BE2C (cell line): Measurements from ENCODE around the gene TP53I11.

Source experiments
- DNase-seq: peaks from one replicate; pipeline ENCODE4 v3.0.0-alpha.2; 2020
- H3K27me3 ChIP-seq: fragments of 250-450 bp; sonication (Bioruptor Pico); 2 replicates; pipeline ENCODE4 v1.5.1; 2020; ENCODE audit warnings: mild to moderate bottlenecking
- H3K36me3 ChIP-seq: fragments of 250-450 bp; sonication (Bioruptor Pico); 2 replicates; pipeline ENCODE4 v1.5.1; 2020; ENCODE audit warnings: mild to moderate bottlenecking
- H3K4me1 ChIP-seq: fragments of 250-450 bp; sonication (Bioruptor Pico); 2 replicates; pipeline ENCODE4 v1.5.1; 2020
- H3K4me3 ChIP-seq: 2 replicates; pipeline ENCODE4 v1.5.1; 2011; ENCODE audit warnings: low read depth, low read length
- H3K9me3 ChIP-seq: fragments of 250-450 bp; sonication (Bioruptor Pico); 2 replicates; pipeline ENCODE4 v1.5.1; 2020
- TF ChIP-seq, protein P1 (sequence below): IDR thresholded peaks from 2 replicates; pipeline ENCODE4 v1.5.1; 2012; ENCODE audit warnings: mild to moderate bottlenecking, low read depth, low read length

The TP53I11 gene

DNA sequence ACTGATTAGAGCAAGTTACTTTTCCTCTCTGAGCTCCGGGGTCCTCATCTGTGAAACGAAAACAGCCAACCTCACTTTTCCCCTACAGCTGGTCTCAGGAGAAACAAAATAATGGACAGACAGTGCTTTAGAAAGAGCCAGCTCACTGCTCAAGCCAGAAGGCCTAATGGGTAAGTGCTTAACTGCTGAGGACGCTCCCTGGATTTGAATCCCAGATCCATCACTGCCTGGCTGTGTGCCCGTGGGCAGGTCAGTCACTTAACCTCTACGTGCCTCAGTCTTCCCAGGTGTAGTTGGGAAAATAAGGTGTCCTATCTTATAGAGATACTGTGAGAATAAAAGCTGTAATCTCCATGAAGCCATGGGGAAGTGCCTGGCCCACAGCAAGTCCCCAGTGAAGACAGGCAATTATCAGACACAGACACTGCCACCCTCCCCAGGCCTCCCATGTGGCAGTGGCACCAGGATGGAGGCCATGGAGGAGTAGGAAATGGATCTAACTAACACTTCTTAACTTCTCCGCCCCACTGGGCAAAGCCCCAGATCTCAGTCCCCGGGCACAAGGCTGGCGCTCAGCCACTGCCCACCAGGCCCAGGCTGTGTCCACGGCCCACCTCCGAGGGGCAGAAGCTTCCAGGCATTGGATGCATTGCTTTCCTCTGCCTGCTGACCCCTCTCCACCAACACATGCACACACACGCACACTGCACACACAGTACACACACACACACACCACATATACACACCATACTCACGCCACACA is 9.2 kb downstream of the TP53I11 start:
- TF ChIP-seq, protein P1, sequence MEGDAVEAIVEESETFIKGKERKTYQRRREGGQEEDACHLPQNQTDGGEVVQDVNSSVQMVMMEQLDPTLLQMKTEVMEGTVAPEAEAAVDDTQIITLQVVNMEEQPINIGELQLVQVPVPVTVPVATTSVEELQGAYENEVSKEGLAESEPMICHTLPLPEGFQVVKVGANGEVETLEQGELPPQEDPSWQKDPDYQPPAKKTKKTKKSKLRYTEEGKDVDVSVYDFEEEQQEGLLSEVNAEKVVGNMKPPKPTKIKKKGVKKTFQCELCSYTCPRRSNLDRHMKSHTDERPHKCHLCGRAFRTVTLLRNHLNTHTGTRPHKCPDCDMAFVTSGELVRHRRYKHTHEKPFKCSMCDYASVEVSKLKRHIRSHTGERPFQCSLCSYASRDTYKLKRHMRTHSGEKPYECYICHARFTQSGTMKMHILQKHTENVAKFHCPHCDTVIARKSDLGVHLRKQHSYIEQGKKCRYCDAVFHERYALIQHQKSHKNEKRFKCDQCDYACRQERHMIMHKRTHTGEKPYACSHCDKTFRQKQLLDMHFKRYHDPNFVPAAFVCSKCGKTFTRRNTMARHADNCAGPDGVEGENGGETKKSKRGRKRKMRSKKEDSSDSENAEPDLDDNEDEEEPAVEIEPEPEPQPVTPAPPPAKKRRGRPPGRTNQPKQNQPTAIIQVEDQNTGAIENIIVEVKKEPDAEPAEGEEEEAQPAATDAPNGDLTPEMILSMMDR = no peak
- no peaks in the 10 kb centered on the region for H3K9me3 ChIP-seq

DNA sequence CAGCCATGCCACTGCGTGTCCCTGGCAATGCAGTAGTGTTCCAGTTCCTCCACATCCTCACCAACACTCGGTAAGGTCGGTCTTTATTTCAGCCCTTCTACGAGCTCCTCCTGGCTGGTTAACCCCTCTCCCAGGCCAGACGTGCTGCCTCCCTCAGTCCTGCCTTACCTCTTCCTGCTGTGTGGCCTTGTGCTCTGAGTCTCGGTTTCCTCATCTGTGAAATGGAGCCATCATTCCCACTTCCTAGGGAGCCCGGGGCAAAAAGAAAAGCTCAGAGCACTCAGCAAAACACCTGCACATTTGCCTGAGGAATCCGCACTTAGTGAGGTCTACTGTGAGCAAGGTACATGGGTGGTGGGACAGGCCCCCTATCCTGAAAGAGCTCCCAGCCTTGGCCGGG is 9.8 kb downstream of the TP53I11 start:
- DNase-seq = no peak
- Histone ChIP-seq H3K4me1 (no peaks in the 10 kb centered on the region; the same call in 1 of the 2 replicates), H3K36me3 (no peaks in the 10 kb centered on the region), H3K9me3 (no peaks in the 10 kb centered on the region), H3K27me3 (no peaks in the 10 kb centered on the region), H3K4me3 (no peak overlapping the region)
- TF ChIP-seq, protein P1 = no peak

More for the DNA sequence above, 9.2 kb downstream of the TP53I11 start:
- Histone ChIP-seq H3K4me1 (no peaks in the 10 kb centered on the region; the same call in 1 of the 2 replicates), H3K4me3 (no peak overlapping the region), H3K27me3 (no peaks in the 10 kb centered on the region), H3K36me3 (no peaks in the 10 kb centered on the region)
- no peak for DNase-seq

DNA sequence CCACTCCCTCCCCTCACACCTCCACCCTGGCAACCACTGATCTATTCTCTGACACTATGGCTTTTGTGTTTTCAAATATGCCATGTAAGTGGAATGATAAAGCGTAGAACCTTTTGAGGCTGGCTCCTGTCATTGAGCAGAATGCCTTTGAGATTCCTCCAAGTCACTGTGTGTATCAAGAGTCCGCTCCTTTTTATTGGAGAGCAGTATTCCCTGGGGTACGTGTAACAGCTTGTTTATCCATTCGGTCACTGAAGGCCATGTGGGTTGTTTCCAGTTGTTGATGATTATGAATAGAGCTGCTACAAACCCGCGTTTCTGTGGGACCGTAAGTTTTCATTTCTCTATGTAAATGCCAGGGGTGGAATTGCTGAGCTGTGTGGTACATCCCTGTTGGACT is 10.3 kb downstream of the TP53I11 start:
- Histone ChIP-seq H3K4me3 (no peak overlapping the region), H3K27me3 (no peaks in the 10 kb centered on the region), H3K9me3 (no peaks in the 10 kb centered on the region), H3K4me1 (no peaks in the 10 kb centered on the region; the same call in 1 of the 2 replicates), H3K36me3 (no peaks in the 10 kb centered on the region)
- DNase-seq = no peak
- TF ChIP-seq, protein P1 = no peak

DNA sequence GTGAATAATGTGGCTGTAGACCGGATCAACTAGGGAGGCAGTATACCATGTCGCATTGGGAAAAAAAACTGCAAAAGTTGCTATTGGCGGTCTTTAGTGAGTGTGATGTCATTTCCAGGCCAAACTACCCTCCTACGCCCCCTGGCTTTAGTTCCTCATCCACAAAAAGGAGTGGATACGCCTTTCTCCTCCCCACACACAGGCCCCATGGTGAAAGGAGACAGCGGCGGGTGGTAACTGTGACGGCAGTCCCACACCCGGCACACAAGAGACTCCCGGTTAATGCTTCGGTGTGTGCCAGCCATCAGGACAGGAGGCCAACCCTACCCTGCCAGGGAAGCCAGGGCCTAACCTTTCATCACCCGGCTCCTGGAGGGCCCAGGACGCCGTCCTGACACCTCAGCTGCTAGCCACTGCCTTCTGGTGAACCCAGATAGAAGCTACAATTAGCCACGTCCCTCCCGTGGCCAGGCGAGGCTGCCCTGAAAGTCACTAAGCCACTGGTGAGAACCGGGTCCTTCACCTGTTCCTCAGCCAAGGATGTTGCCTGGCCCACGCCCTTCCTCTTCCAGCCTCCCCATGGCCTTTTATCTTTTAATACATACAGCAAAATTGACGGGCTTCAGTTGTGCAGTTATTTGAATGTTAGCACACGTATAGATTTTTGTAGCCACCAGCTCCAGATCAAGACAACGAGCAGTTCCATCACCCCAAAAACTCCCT is 10.8 kb downstream of the TP53I11 start:
- Histone ChIP-seq H3K4me1 (no peaks in the 10 kb centered on the region; the same call in 1 of the 2 replicates), H3K9me3 (no peaks in the 10 kb centered on the region), H3K36me3 (no peaks in the 10 kb centered on the region), H3K4me3 (no peak overlapping the region), H3K27me3 (no peaks in the 10 kb centered on the region)
- TF ChIP-seq, protein P1 = peak; percentile 25; the same call in 1 of the 2 replicates
- DNase-seq = no peak

DNA sequence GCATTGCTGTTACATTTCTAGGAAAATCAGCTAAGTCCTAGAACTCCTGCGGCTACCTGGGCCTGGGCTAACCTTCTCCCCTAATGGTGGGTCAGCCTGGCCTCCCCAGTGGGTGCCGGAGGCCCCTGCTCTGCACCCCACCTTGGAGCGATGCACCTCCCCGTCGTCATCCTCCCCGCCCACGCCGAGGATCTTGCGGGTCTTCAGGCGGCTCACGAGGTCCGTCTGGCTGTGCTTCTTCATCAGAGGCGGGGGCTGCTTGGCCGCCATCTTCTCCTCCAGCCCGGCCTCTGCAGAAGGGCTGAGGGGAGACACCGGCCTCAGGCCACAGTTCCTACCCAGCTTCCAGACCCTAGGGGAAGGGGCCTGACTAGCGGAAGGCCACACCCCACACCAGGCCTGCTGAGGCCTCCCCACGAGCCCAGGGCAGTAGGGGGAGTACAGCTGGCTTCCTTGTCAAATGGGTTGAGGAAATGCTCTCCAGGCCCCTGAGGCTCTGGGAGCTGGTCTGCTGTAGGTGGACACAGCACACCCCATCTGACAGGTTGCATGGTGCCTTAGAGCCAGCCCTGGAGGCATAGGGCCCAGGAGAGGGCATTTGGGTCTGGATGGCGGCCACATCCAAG is 12.5 kb downstream of the TP53I11 start:
- TF ChIP-seq, protein P1 = no peak
- H3K9me3 ChIP-seq = no peaks in the 10 kb centered on the region
- H3K4me3 ChIP-seq = no peak overlapping the region
- no peaks in the 10 kb centered on the region for H3K36me3 ChIP-seq
- peak; percentile 24 for DNase-seq
- no peaks in the 10 kb centered on the region for H3K27me3 ChIP-seq
- H3K4me1 ChIP-seq = no peaks in the 10 kb centered on the region; the same call in 1 of the 2 replicates
